ENCODE data around the gene CAND1.
"Not testable (repeated sequence)": the region's sequence is repeated elsewhere in the genome, so short reads cannot be mapped to it uniquely, and the experiment has no call there.

CAND1 gene

GRCh38 chr12:67284561-67284960 lies 15.4 kb downstream of the CAND1 start:
- DNase-seq = no peak

- DNase-seq = no peak
Measured at GRCh38 chr12:67286257-67286656, 17.1 kb downstream of the CAND1 start.

GRCh38 chr12:67287311-67287710 lies 18.2 kb downstream of the CAND1 start:
- DNase-seq = no peak

- DNase-seq = no peak
Measured at GRCh38 chr12:67288561-67288960, 19.4 kb downstream of the CAND1 start.

- no peak for DNase-seq
Measured at GRCh38 chr12:67290378-67290777, 21.2 kb downstream of the CAND1 start.

- no peak for DNase-seq
Measured at GRCh38 chr12:67299526-67299925, 30.4 kb downstream of the CAND1 start.

GRCh38 chr12:67299926-67300325 lies 30.8 kb downstream of the CAND1 start:
- DNase-seq = no peak

- DNase-seq = no peak
Measured at GRCh38 chr12:67302162-67302561, 33.0 kb downstream of the CAND1 start.

GRCh38 chr12:67305544-67305943 lies 36.4 kb downstream of the CAND1 start:
- DNase-seq = no peak

- no peak for DNase-seq
Measured at GRCh38 chr12:67306712-67307111, 37.6 kb downstream of the CAND1 start.

- DNase-seq = no peak
Measured at GRCh38 chr12:67315661-67316060, 46.5 kb downstream of the CAND1 start.

GRCh38 chr12:67318786-67319185 lies 49.6 kb downstream of the CAND1 start:
- no peak for DNase-seq

- DNase-seq = no peak
Measured at GRCh38 chr12:67319936-67320335, 50.8 kb downstream of the CAND1 start.

- no peak for DNase-seq
Measured at GRCh38 chr12:67320614-67321295, 51.6 kb downstream of the CAND1 start.

- DNase-seq = no peak
Measured at GRCh38 chr12:67322580-67322979, 53.4 kb downstream of the CAND1 start.

GRCh38 chr12:67323007-67323406 lies 53.8 kb downstream of the CAND1 start:
- DNase-seq = no peak

- no peak for DNase-seq
Measured at GRCh38 chr12:67326637-67327036, 57.5 kb downstream of the CAND1 start.

- DNase-seq = no peak
Measured at GRCh38 chr12:67327466-67327865, 58.3 kb downstream of the CAND1 start.

- DNase-seq = no peak
Measured at GRCh38 chr12:67331123-67331522, 62.0 kb downstream of the CAND1 start.

GRCh38 chr12:67331828-67332227 lies 62.7 kb downstream of the CAND1 start:
- no peak for DNase-seq

- DNase-seq = no peak
Measured at GRCh38 chr12:67333649-67334048, 64.5 kb downstream of the CAND1 start.

GRCh38 chr12:67338426-67338825 lies 69.3 kb downstream of the CAND1 start:
- DNase-seq = no peak

GRCh38 chr12:67339530-67339929 lies 70.4 kb downstream of the CAND1 start:
- DNase-seq = no peak

- not testable (repeated sequence) for DNase-seq
Measured at GRCh38 chr12:67341086-67341485, 71.9 kb downstream of the CAND1 start.

GRCh38 chr12:67344979-67345710 lies 76.0 kb downstream of the CAND1 start:
- DNase-seq = no peak

Data from activated CD8-positive, alpha-beta memory T cell treated with anti-CD3 and anti-CD28 coated beads, Interleukin-2, amount 50 U/mL, for 4 hours (primary cell).